HEK293 (cell line): ENCODE results near the gene IGF2BP2.

Source experiments
- IKZF3 ChIP-seq: fragments of 450-650 bp; IDR thresholded peaks from 2 replicates; pipeline ENCODE4 v1.5.0; 2018; ENCODE audit warnings: missing biosample characterization, mild to moderate bottlenecking, missing genetic modification characterization, moderate library complexity
- MYNN ChIP-seq: fragments of 450-650 bp; formaldehyde crosslinking; IDR thresholded peaks from 2 replicates; pipeline ENCODE4 v1.5.1; 2016; ENCODE audit warnings: missing biosample characterization, missing genetic modification characterization, borderline replicate concordance
- PRDM1 ChIP-seq: fragments of 450-650 bp; formaldehyde crosslinking; IDR thresholded peaks from 2 replicates; pipeline ENCODE4; 2016; ENCODE audit warnings: missing biosample characterization, missing genetic modification characterization
- REST ChIP-seq: fragments of 450-650 bp; formaldehyde crosslinking; IDR thresholded peaks from 2 replicates; pipeline ENCODE4 v1.5.1; 2016; ENCODE audit warnings: missing biosample characterization, missing genetic modification characterization
- TCF7L2 ChIP-seq: IDR thresholded peaks from 2 replicates; pipeline ENCODE4 v1.6.1; 2011; ENCODE audit warnings: low read depth, mild to moderate bottlenecking, inconsistent platforms, low read length, moderate library complexity, borderline replicate concordance
- TRIM28 ChIP-seq: IDR thresholded peaks from 2 replicates; pipeline ENCODE4 v1.6.1; 2011; ENCODE audit warnings: low read length, control low read depth, borderline replicate concordance
- ZBTB17 ChIP-seq: fragments of 450-650 bp; formaldehyde crosslinking; IDR thresholded peaks from 2 replicates; pipeline ENCODE4 v1.5.1; 2016; ENCODE audit warnings: missing biosample characterization, missing genetic modification characterization
- ZBTB20 ChIP-seq: fragments of 450-650 bp; formaldehyde crosslinking; IDR thresholded peaks from 2 replicates; pipeline ENCODE4 v1.5.1; 2016; ENCODE audit warnings: missing biosample characterization, missing genetic modification characterization
- ZBTB21 ChIP-seq: fragments of 450-650 bp; formaldehyde crosslinking; IDR thresholded peaks from 2 replicates; pipeline ENCODE4 v1.5.1; 2017; ENCODE audit warnings: missing biosample characterization, missing genetic modification characterization
- ZNF274 ChIP-seq, 2 experiments: fragments of 200-500 bp in 1 of 2; fragments of 450-650 bp in 1 of 2; sonication (Bioruptor generic) in 1 of 2; formaldehyde crosslinking in 1 of 2; IDR thresholded peaks; 2 replicates each; pipeline versions ENCODE4 v1.5.1 to v1.6.1; 2014 to 2016; ENCODE audit warnings: borderline replicate concordance in 1 of 2, inconsistent platforms in 1 of 2, low read length in 1 of 2, missing biosample characterization in 1 of 2, missing genetic modification characterization in 1 of 2
- ZNF335 ChIP-seq: fragments of 450-650 bp; formaldehyde crosslinking; conservative IDR thresholded peaks from 2 replicates; pipeline ENCODE4 v1.5.1; 2016; ENCODE audit warnings: missing biosample characterization, missing genetic modification characterization
- ZNF366 ChIP-seq: fragments of 450-650 bp; formaldehyde crosslinking; conservative IDR thresholded peaks from 2 replicates; pipeline ENCODE4 v1.5.1; 2016; ENCODE audit warnings: missing biosample characterization, missing genetic modification characterization
- ZNF654 ChIP-seq: fragments of 450-650 bp; formaldehyde crosslinking; IDR thresholded peaks from 2 replicates; pipeline ENCODE4 v1.5.1; 2016; ENCODE audit warnings: low read depth, missing biosample characterization, missing genetic modification characterization
- ZNF660 ChIP-seq: fragments of 450-650 bp; IDR thresholded peaks from 2 replicates; pipeline ENCODE4 v1.5.1; 2018; ENCODE audit warnings: missing biosample characterization, mild to moderate bottlenecking, missing genetic modification characterization
- ZNF707 ChIP-seq: fragments of 450-650 bp; formaldehyde crosslinking; IDR thresholded peaks from 2 replicates; pipeline ENCODE4 v1.5.1; 2016; ENCODE audit warnings: missing biosample characterization, missing genetic modification characterization
- ZNF76 ChIP-seq: fragments of 450-650 bp; formaldehyde crosslinking; IDR thresholded peaks from 2 replicates; pipeline ENCODE4; 2016; ENCODE audit warnings: low read depth, missing biosample characterization, missing genetic modification characterization, borderline replicate concordance
- ZNF792 ChIP-seq: fragments of 450-650 bp; formaldehyde crosslinking; IDR thresholded peaks from 2 replicates; pipeline ENCODE4 v1.5.1; 2016; ENCODE audit warnings: missing biosample characterization, missing genetic modification characterization
- TF ChIP-seq, protein P1 (sequence below): fragments of 450-650 bp; formaldehyde crosslinking; IDR thresholded peaks from 2 replicates; pipeline ENCODE4 v1.5.1; 2016; ENCODE audit warnings: missing biosample characterization, missing genetic modification characterization
- TF ChIP-seq, protein P2 (sequence below): fragments of 450-650 bp; formaldehyde crosslinking; IDR thresholded peaks from 2 replicates; pipeline ENCODE4 v1.5.1; 2017; ENCODE audit warnings: missing biosample characterization, missing genetic modification characterization
- TF ChIP-seq, protein P3 (sequence below): fragments of 450-650 bp; formaldehyde crosslinking; IDR thresholded peaks from 2 replicates; pipeline ENCODE4 v1.5.1; 2016; ENCODE audit warnings: missing biosample characterization, missing genetic modification characterization

Gene IGF2BP2

DNA sequence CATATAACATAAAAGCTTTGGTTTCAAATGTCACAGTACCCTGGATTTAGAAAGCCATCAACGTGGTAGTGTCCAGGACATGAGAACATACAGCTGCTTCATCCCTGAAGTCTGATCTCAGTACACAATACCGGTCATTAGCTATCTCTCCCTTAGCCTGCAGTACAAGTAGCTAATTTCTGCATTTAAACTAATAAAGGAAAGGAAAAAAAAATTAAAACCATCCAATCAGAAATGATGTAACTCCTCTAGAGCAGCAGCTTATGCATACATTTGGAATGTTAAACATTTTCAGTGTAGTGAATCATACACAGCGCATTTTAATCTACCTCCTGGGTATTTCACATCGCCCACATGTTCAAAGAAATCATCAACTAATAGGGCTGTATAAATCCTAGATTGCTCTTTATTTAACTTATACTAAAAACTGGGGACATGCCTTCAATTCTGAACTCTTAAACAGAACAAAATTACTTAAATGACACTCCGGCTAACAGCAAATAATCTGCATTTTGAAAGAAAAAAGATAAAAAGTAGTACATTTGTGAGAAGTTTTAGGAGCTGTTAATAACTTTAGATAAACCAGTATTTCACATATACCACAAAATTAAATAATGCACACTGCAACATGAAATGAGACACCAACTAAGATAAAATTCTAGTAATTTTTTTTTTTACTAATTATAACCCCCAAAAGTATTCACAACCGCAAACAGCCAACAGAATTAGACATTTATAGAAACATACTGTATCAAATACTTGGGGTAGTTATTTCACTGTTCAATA, 3.7 kb downstream of the IGF2BP2 start (continued):
- TF ChIP-seq, protein P1, sequence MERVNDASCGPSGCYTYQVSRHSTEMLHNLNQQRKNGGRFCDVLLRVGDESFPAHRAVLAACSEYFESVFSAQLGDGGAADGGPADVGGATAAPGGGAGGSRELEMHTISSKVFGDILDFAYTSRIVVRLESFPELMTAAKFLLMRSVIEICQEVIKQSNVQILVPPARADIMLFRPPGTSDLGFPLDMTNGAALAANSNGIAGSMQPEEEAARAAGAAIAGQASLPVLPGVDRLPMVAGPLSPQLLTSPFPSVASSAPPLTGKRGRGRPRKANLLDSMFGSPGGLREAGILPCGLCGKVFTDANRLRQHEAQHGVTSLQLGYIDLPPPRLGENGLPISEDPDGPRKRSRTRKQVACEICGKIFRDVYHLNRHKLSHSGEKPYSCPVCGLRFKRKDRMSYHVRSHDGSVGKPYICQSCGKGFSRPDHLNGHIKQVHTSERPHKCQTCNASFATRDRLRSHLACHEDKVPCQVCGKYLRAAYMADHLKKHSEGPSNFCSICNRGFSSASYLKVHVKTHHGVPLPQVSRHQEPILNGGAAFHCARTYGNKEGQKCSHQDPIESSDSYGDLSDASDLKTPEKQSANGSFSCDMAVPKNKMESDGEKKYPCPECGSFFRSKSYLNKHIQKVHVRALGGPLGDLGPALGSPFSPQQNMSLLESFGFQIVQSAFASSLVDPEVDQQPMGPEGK (tag by site-specific recombination), result no peak
- no peak for TF ChIP-seq ZNF76 (tag by site-specific recombination)
- TF ChIP-seq TCF7L2, result no peak
- TF ChIP-seq TRIM28, result no peak
- TF ChIP-seq ZNF335 (tag by site-specific recombination), result peak; percentile 34; the same call in 1 of the 2 replicates
- no peak for TF ChIP-seq REST (tag by site-specific recombination)
- peak; percentile 77 for TF ChIP-seq PRDM1 (tag by site-specific recombination)
- TF ChIP-seq ZNF366, result peak; percentile 70
- TF ChIP-seq ZBTB20, result 0 out of 2 replicates have a peak, but pooled peaks have one; percentile 17
- 0 out of 2 replicates have a peak, but pooled peaks have one; percentile 24 for TF ChIP-seq MYNN (tag by site-specific recombination)
- TF ChIP-seq ZNF707 (tag by site-specific recombination), result no peak
- TF ChIP-seq ZNF654 (tag by site-specific recombination), result no peak
- TF ChIP-seq IKZF3 (tag by site-specific recombination), result 0 out of 2 replicates have a peak, but pooled peaks have one; percentile 32
- no peak for TF ChIP-seq ZNF792 (tag by site-specific recombination)
- TF ChIP-seq ZBTB17 (tag by site-specific recombination), result peak; percentile 75
- peak; percentile 67; the same call in 1 of the 2 replicates for TF ChIP-seq ZNF660 (tag by site-specific recombination)
- peak; percentile 32; the same call in 1 of the 2 replicates for TF ChIP-seq ZBTB21
- TF ChIP-seq ZNF274 (IDR thresholded peaks at IDR 0.05; ENCODE audit: low read length), result no peak
- no peak for TF ChIP-seq ZNF274 (tag by site-specific recombination; IDR thresholded peaks at IDR 0.05; ENCODE audit: borderline replicate concordance)
- TF ChIP-seq, protein P2, sequence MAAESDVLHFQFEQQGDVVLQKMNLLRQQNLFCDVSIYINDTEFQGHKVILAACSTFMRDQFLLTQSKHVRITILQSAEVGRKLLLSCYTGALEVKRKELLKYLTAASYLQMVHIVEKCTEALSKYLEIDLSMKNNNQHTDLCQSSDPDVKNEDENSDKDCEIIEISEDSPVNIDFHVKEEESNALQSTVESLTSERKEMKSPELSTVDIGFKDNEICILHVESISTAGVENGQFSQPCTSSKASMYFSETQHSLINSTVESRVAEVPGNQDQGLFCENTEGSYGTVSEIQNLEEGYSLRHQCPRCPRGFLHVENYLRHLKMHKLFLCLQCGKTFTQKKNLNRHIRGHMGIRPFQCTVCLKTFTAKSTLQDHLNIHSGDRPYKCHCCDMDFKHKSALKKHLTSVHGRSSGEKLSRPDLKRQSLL (tag by site-specific recombination), result no peak
- TF ChIP-seq, protein P3, sequence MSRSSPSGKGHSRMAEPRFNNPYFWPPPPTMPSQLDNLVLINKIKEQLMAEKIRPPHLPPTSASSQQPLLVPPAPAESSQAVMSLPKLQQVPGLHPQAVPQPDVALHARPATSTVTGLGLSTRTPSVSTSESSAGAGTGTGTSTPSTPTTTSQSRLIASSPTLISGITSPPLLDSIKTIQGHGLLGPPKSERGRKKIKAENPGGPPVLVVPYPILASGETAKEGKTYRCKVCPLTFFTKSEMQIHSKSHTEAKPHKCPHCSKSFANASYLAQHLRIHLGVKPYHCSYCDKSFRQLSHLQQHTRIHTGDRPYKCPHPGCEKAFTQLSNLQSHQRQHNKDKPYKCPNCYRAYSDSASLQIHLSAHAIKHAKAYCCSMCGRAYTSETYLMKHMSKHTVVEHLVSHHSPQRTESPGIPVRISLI (tag by site-specific recombination), result peak; percentile 79
